NCI-H2227 treated with DMSO at 0.1 percent for 48 hours (cell line): Measurements from ENCODE around the gene BCL7C.
A peak's percentile ranks its signal among the peaks of the same experiment; 100 is the strongest.
"Not testable (repeated sequence)": the region's sequence is repeated elsewhere in the genome, so short reads cannot be mapped to it uniquely, and the experiment has no call there.

Source experiments
- DNase-seq: peaks from one replicate; lab custom pipeline; 2025; lab: John Stamatoyannopoulos, UW

The BCL7C gene

GRCh38 chr16:30893744-30894539 is at the start of gene BCL7C:
TSS of gene BCL7C (minus strand) at chr16:30894077. CDS start at chr16:30893944, 133 bp downstream.
- DNase-seq, result peak; percentile 81

- DNase-seq, result no peak
These were observed 48.5 kb upstream of the BCL7C start for GRCh38 chr16:30942426-30942806.

- DNase-seq, result peak; percentile 31
These were observed 47.9 kb upstream of the BCL7C start for GRCh38 chr16:30941600-30942425.

DNA sequence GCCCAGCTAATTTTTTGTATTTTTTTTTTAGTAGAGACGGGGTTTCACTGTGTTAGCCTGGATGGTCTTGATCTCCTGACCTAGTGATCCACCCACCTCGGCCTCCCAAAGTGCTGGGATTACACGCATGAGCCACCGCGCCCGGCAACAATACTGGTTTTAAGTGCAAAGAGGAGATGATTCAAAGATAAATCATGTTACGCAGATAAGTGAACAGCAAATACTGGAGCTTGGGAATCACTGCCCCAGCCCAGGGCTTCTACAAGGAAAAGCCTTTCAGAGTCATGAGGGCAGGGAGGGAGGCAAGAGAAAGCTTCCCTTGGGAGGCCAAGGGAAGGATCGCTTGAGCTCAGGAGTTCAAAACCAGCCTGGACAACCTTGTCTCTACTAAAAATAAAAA is 45.7 kb upstream of the BCL7C start:
- not testable (repeated sequence) for DNase-seq

GRCh38 chr16:30937692-30938091 is 43.8 kb upstream of the BCL7C start:
- no peak for DNase-seq

GRCh38 chr16:30934827-30935557 is 41.1 kb upstream of the BCL7C start:
- DNase-seq, result peak; percentile 38

DNA sequence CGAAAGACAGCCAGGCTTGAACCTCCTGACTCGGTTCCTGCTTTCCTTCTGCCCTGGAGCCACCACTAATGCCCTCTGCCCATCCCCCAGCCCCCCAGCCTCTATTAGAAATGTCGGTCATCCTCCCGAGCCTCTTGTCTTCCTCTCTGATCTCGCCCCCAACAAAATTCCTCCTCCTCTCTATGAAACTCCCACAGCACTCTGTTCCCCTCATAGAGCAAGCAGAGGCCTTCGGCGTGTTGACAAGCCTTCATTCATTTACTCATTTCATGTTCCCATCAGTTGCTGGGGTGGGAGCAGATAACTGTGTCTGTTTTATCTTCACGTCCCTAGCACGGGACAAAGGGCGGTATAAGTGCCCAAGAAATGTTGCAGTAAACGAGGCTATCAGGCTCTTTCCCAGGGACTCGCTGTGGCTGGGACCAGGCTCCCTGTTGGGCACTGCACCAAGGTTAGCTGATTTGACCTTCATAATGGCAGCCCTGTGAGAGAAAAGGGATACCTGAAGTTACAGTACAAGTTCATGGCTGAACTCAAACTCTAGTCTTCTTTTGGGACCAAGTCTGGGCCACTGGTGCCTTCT is 37.3 kb upstream of the BCL7C start:
- no peak for DNase-seq

- no peak for DNase-seq
These were observed 36.3 kb upstream of the BCL7C start for GRCh38 chr16:30930160-30930571.

GRCh38 chr16:30929167-30929566 is 35.3 kb upstream of the BCL7C start:
- DNase-seq, result no peak

GRCh38 chr16:30928390-30928789 is 34.5 kb upstream of the BCL7C start:
- no peak for DNase-seq

DNA sequence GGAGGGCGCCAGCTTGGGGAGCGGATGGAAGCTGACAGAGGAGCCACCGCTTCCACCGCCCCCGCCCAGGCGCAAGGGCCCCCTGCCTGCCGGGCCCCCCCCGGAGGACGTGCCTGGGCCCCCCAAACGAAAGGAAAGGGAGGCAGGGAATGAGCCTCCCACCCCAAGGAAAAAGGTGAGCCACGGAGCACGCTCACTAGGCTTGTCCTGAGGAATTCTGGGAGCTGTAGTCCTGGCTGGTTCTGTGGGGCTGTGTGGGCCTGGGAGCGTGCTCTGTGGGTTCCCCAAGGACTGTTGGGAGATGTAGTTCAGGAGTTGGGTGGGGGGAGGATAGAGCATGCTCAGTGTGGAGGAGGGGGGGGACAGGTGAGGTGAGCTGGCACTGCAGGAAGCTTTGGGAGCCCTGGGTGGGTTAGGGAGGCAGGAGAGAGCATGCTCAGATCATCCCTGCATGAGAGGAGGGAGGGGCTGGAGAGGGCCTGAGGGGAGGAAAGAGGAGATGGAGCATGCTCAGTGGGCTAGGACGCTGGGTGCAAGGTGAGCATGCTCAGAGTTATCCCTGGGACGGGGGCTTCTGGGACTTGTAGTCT is 34.0 kb upstream of the BCL7C start:
- DNase-seq, result peak; percentile 94

DNA sequence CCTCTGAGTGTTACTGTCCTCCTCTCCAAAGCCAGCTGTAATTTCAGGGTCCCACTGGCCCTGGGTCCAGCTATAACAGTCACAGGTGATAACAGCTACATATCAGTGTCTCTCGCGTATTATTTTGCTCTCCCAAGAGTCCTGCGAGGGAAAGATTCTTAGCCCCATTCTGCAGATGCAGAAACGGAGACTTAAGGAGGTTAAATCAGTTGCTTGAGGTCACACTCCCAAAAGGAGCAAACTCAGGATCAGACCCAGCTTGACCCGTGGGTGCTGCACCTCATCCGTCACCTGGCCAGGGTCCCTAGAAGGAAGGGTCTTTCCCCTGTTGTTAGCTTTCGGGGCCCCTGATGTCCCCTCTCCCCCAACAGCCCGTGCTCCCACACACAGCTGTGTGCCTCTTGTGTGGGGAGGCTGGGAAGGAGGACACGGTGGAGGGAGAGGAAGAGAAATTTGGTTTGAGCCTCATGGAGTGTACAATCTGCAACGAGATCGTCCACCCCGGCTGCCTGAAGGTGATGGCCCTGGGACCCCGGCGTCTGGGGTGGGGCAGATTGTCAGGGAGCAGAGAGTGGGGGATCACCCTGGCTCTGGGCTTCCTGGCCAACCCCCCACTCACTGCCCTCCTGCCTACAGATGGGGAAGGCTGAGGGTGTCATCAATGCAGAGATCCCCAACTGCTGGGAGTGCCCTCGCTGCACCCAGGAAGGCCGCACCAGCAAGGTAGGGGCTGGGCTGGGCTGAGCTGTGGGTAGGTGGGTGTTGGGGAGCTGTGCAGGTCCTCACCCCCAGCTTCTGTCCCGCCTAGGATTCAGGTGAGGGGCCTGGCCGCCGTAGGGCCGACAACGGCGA is 33.3 kb upstream of the BCL7C start:
- no peak for DNase-seq

- no peak for DNase-seq
These were observed 32.3 kb upstream of the BCL7C start for GRCh38 chr16:30925995-30926811.

DNA sequence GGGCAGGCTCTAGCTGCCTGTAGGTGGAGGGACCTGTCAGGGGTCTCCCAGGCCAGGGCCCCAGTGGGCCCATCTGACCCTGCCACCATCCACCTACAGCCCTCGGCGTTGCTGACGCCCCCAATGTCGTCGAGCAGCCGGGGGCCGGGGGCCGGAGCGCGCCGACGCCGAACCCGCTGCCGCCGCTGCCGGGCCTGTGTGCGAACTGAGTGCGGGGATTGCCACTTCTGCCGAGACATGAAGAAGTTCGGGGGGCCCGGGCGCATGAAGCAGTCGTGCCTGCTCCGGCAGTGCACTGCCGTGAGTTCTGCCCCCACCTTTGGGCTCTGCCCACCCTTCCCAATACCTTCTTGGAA is 31.7 kb upstream of the BCL7C start:
- no peak for DNase-seq

- no peak for DNase-seq
These were observed 31.2 kb upstream of the BCL7C start for GRCh38 chr16:30924913-30925631.

GRCh38 chr16:30924076-30924912 is 30.4 kb upstream of the BCL7C start:
- DNase-seq, result no peak

GRCh38 chr16:30923554-30924075 is 29.7 kb upstream of the BCL7C start, which contains the start of gene FBXL19:
TSS of gene FBXL19 (plus strand) at chr16:30923572. CDS start at chr16:30925755, 2,183 bp downstream.
- DNase-seq, result no peak

DNA sequence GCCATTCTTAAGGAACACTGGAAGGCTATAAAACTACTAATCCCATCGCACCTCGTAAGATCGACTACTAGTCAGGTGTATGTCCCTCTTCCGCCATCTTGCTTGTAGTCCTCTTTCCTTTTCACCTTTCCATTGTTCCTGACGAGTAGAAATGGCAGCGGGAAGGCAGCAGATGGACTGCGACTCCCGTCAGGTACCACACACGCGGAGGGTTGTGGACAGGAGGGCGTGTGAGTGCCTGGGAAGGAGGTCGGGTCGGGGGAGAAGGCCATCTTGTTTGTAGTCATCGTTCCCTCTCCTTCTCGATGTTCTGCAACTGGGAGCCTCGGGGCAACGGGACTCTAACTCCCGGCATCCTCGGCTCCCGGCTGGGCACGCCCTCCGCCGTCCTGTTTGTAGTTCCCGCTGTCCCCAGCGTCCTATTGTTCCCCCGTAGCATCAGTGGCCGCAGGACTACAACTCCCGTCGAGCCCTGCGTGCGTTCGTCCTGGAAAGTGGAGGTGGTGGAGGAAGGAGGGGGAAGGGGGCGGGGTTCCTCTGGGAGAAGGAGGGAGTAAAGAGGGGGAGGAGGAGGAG is 29.2 kb upstream of the BCL7C start:
- DNase-seq, result peak; percentile 99
